HEK293 (cell line): Measurements from ENCODE around the gene STEAP1B.

Experiments
- CTCF ChIA-PET: fragments of 350-600 bp; formaldehyde crosslinking; extraction: SDS; loops from one replicate; lab custom pipeline; 2021; ENCODE audit warnings: antibody characterized with exemption; lab: Yijun Ruan, JAX
- POLR2A ChIA-PET: fragments of 300-600 bp; formaldehyde crosslinking; extraction: SDS; loops from one replicate; lab custom pipeline; 2020; ENCODE audit warnings: antibody characterized with exemption, inconsistent platforms; lab: Yijun Ruan, JAX
- H3K27ac ChIP-seq: fragments of 200-500 bp; sonication (Bioruptor generic); 2 replicates; pipeline ENCODE4 v1.5.1; 2014; ENCODE audit warnings: low read depth, low read length, control low read depth, inconsistent platforms; ENCODE audit errors: extremely low read depth
- H3K36me3 ChIP-seq, 2 experiments: fragments of 200-500 bp in 1 of 2; sonication (Bioruptor generic) in 1 of 2; 1 replicate in 1 of 2; 2 replicates in 1 of 2; pipeline ENCODE4 v1.5.1; 2014 to 2017; ENCODE audit warnings: inconsistent platforms in 2 of 2, low read length in 2 of 2; ENCODE audit not compliant: control insufficient read depth in 2 of 2, insufficient read depth in 1 of 2
- H3K4me1 ChIP-seq: fragments of 200-500 bp; sonication (Bioruptor generic); 2 replicates; pipeline ENCODE4 v1.5.1; 2014; ENCODE audit warnings: mild to moderate bottlenecking, low read length, inconsistent platforms; ENCODE audit not compliant: control insufficient read depth, insufficient read depth
- H3K4me3 ChIP-seq: 2 replicates; pipeline ENCODE4 v1.5.1; 2011; ENCODE audit warnings: low read depth, mild to moderate bottlenecking, control low read depth, low read length, moderate library complexity
- H3K9me3 ChIP-seq: fragments of 200-500 bp; sonication (Bioruptor generic); 2 replicates; pipeline ENCODE4 v1.5.1; 2014; ENCODE audit warnings: low read depth, low read length, inconsistent platforms; ENCODE audit not compliant: control insufficient read depth, insufficient read depth
- FEZF1 ChIP-seq: fragments of 450-650 bp; formaldehyde crosslinking; IDR thresholded peaks from 2 replicates; pipeline ENCODE4 v1.5.1; 2016; ENCODE audit warnings: missing biosample characterization, missing genetic modification characterization
- PRDM6 ChIP-seq: fragments of 450-650 bp; formaldehyde crosslinking; IDR thresholded peaks from 2 replicates; pipeline ENCODE4 v1.5.1; 2017; ENCODE audit warnings: missing biosample characterization, missing genetic modification characterization
- SP3 ChIP-seq: fragments of 450-650 bp; formaldehyde crosslinking; IDR thresholded peaks from 2 replicates; pipeline ENCODE4 v1.5.1; 2016; ENCODE audit warnings: missing biosample characterization, missing genetic modification characterization
- YY2 ChIP-seq: fragments of 450-650 bp; formaldehyde crosslinking; IDR thresholded peaks from 2 replicates; pipeline ENCODE4 v1.5.1; 2016; ENCODE audit warnings: missing biosample characterization, missing genetic modification characterization
- ZIC2 ChIP-seq: fragments of 450-650 bp; formaldehyde crosslinking; IDR thresholded peaks from 2 replicates; pipeline ENCODE4 v1.5.1; 2016; ENCODE audit warnings: missing biosample characterization, missing genetic modification characterization
- ZNF121 ChIP-seq: fragments of 450-650 bp; formaldehyde crosslinking; IDR thresholded peaks from 2 replicates; pipeline ENCODE4 v1.5.1; 2016; ENCODE audit warnings: missing biosample characterization, missing genetic modification characterization
- ZNF155 ChIP-seq: fragments of 450-650 bp; formaldehyde crosslinking; IDR thresholded peaks from 2 replicates; pipeline ENCODE4 v1.5.1; 2016; ENCODE audit warnings: missing biosample characterization, missing genetic modification characterization
- ZNF202 ChIP-seq: fragments of 450-650 bp; formaldehyde crosslinking; IDR thresholded peaks from 2 replicates; pipeline ENCODE4 v1.5.1; 2016; ENCODE audit warnings: missing biosample characterization, missing genetic modification characterization, borderline replicate concordance
- ZNF214 ChIP-seq: fragments of 450-650 bp; formaldehyde crosslinking; IDR thresholded peaks from 2 replicates; pipeline ENCODE4 v1.5.1; 2017; ENCODE audit warnings: missing biosample characterization, mild to moderate bottlenecking, missing genetic modification characterization, borderline replicate concordance
- ZNF221 ChIP-seq: fragments of 450-650 bp; formaldehyde crosslinking; IDR thresholded peaks from 2 replicates; pipeline ENCODE4 v1.5.1; 2017; ENCODE audit warnings: missing biosample characterization, missing genetic modification characterization, borderline replicate concordance
- ZNF324 ChIP-seq: fragments of 450-650 bp; formaldehyde crosslinking; IDR thresholded peaks from 2 replicates; pipeline ENCODE4 v1.5.1; 2016; ENCODE audit warnings: missing biosample characterization, missing genetic modification characterization
- ZNF394 ChIP-seq: fragments of 450-650 bp; formaldehyde crosslinking; IDR thresholded peaks from 2 replicates; pipeline ENCODE4 v1.5.1; 2016; ENCODE audit warnings: missing biosample characterization, missing genetic modification characterization, mild to moderate bottlenecking, moderate library complexity, borderline replicate concordance
- ZNF514 ChIP-seq: fragments of 450-650 bp; formaldehyde crosslinking; IDR thresholded peaks from 2 replicates; pipeline ENCODE4 v1.5.1; 2016; ENCODE audit warnings: missing biosample characterization, missing genetic modification characterization
- ZNF530 ChIP-seq: fragments of 450-650 bp; formaldehyde crosslinking; IDR thresholded peaks from 2 replicates; pipeline ENCODE4 v1.5.1; 2016; ENCODE audit warnings: low read depth, missing biosample characterization, missing genetic modification characterization
- ZNF654 ChIP-seq: fragments of 450-650 bp; formaldehyde crosslinking; IDR thresholded peaks from 2 replicates; pipeline ENCODE4 v1.5.1; 2016; ENCODE audit warnings: low read depth, missing biosample characterization, missing genetic modification characterization
- ZNF792 ChIP-seq: fragments of 450-650 bp; formaldehyde crosslinking; IDR thresholded peaks from 2 replicates; pipeline ENCODE4 v1.5.1; 2016; ENCODE audit warnings: missing biosample characterization, missing genetic modification characterization
- TF ChIP-seq, protein P1 (sequence below): fragments of 450-650 bp; formaldehyde crosslinking; IDR thresholded peaks from 2 replicates; pipeline ENCODE4 v1.5.1; 2016; ENCODE audit warnings: missing biosample characterization, missing genetic modification characterization, borderline replicate concordance
- TF ChIP-seq, protein P2 (sequence below): fragments of 450-650 bp; formaldehyde crosslinking; IDR thresholded peaks from 2 replicates; pipeline ENCODE4 v1.5.1; 2016; ENCODE audit warnings: missing biosample characterization, missing genetic modification characterization

The STEAP1B gene

DNA sequence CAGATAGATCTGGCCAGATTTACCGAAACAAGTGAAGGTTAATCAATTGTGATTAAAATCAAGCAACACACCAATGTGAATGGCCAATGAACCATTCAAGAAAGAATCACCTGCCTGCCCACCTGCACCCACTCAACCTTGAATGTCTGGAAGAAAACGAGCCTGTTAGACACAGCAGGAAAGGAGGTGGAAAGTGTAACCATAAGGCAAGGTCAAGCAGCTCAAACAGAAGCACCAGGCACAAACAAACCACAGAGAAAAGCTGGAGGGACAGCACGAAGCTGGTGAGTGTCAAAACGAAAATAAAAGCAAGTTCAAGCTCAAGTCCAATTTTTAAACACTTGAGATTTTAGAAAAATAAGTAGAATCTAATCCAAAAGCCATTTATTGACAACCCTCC is 64.9 kb downstream of the STEAP1B start:
- Histone ChIP-seq H3K4me3 (no peak overlapping the region), H3K4me1 (no peaks in the 10 kb centered on the region), H3K9me3 (no peaks in the 10 kb centered on the region), H3K36me3 (no peaks in the 10 kb centered on the region), H3K27ac (no peak overlapping the region)
- TF ChIP-seq YY2 (tag by site-specific recombination) (no peak), ZNF121 (tag by site-specific recombination) (no peak), PRDM6 (no peak), ZNF155 (tag by site-specific recombination) (no peak), ZNF324 (tag by site-specific recombination) (no peak), ZNF214 (no peak), ZNF792 (no peak), ZNF221 (no peak), ZNF654 (tag by site-specific recombination) (no peak), ZNF514 (tag by site-specific recombination) (no peak), ZNF530 (tag by site-specific recombination) (no peak), ZNF202 (tag by site-specific recombination) (no peak), SP3 (tag by site-specific recombination) (no peak), FEZF1 (tag by site-specific recombination) (no peak), ZNF394 (no peak)
- TF ChIP-seq, protein P1, sequence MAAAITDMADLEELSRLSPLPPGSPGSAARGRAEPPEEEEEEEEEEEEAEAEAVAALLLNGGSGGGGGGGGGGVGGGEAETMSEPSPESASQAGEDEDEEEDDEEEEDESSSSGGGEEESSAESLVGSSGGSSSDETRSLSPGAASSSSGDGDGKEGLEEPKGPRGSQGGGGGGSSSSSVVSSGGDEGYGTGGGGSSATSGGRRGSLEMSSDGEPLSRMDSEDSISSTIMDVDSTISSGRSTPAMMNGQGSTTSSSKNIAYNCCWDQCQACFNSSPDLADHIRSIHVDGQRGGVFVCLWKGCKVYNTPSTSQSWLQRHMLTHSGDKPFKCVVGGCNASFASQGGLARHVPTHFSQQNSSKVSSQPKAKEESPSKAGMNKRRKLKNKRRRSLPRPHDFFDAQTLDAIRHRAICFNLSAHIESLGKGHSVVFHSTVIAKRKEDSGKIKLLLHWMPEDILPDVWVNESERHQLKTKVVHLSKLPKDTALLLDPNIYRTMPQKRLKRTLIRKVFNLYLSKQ (tag by site-specific recombination), result no peak
- ChIA-PET POLR2A (no interaction called here), CTCF (interaction anchor here (0.7 kb wide), 1 partner anchor 88 kb away, joined by 6 read pairs; no protein-coding TSS in a partner anchor)

DNA sequence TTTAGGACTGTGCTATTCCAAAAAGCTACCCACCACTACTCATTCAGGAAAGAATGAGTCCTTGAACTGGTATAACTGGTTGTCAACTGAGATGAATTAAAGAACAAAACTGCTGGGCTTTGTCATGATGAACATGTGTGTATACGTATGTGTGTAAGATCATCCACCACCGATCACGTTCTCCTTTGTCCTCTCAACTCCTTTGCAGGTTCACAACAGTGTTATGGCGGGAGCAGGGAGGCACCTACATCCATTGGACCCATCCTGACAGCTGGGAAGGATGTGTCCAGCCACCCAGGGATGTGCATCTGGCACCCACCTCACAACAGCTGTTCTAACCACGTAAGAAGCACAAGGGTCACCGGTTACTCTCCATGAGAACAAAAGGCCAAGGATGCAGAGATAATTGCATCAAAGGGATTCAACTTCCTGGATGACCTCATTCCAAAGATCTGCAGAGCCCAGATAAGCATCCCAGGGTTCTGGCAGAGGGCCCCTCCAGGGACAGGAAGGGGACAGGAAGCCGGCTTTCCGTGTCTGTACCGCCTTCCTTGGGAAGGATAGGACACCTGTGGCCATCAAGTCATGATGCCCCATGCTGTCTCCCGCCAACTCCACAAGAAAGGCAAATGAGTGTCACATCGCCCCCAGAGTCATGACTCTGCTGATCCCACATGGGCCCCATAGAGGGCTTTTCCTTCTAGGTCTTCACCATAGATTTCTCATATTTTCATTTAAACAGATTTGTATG is 66.1 kb downstream of the STEAP1B start:
- POLR2A ChIA-PET, result no interaction called here

More for the DNA sequence above, 66.1 kb downstream of the STEAP1B start:
- Histone ChIP-seq H3K9me3 (no peaks in the 10 kb centered on the region), H3K4me1 (no peaks in the 10 kb centered on the region), H3K27ac (no peak overlapping the region), H3K36me3 (no peaks in the 10 kb centered on the region), H3K4me3 (no peak overlapping the region)
- TF ChIP-seq ZIC2, result peak; percentile 12; the same call in 1 of the 2 replicates
- TF ChIP-seq, protein P2, sequence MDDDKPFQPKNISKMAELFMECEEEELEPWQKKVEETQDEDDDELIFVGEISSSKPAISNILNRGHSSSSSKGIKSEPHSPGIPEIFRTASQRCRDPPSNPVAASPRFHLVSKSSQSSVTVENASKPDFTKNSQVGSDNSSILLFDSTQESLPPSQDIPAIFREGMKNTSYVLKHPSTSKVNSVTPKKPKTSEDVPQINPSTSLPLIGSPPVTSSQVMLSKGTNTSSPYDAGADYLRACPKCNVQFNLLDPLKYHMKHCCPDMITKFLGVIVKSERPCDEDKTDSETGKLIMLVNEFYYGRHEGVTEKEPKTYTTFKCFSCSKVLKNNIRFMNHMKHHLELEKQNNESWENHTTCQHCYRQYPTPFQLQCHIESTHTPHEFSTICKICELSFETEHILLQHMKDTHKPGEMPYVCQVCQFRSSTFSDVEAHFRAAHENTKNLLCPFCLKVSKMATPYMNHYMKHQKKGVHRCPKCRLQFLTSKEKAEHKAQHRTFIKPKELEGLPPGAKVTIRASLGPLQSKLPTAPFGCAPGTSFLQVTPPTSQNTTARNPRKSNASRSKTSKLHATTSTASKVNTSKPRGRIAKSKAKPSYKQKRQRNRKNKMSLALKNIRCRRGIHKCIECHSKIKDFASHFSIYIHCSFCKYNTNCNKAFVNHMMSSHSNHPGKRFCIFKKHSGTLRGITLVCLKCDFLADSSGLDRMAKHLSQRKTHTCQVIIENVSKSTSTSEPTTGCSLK, result no peak
- CTCF ChIA-PET, result no interaction called here
